H1 (cell line): ENCODE measurements around the gene SPATS2. TPM values are rescaled to one million over a fixed set of nuclear protein-coding genes. Genes with fewer than 3 reads are reported as not detected.

ENCODE experiments used
- CTCF ChIA-PET: fragments of 300-600 bp; sonication (Branson Sonifier 250); formaldehyde crosslinking; loops from one replicate; lab custom pipeline; 2021; ENCODE audit not compliant: partially characterized antibody; lab: Charles Lee
- POLR2A ChIA-PET: fragments of 300-600 bp; sonication (Branson Sonifier 250); formaldehyde crosslinking; loops from one replicate; lab custom pipeline; 2021; ENCODE audit warnings: inconsistent platforms; ENCODE audit not compliant: partially characterized antibody; lab: Charles Lee
- DNase-seq, 2 experiments: peaks; one replicate each; pipeline versions ENCODE4 v3.0.0 to v3.0.0-alpha.2; 2010 to 2022; ENCODE audit warnings: low spot score in 2 of 2, low read depth in 1 of 2, mixed read lengths in 1 of 2
- FAIRE-seq: peaks from 2 replicates; lab custom pipeline; 2011; peaks lifted over from hg19 to GRCh38; lab: Jason Lieb, UNC
- H2AFZ ChIP-seq: 2 replicates; pipeline ENCODE4 v1.8.1; 2012; ENCODE audit warnings: low read length, inconsistent platforms
- H2AK5ac ChIP-seq: 2 replicates; pipeline ENCODE4 v1.6.1; 2013; ENCODE audit warnings: low read depth, low read length
- H2BK120ac ChIP-seq: replicated peaks from 2 replicates; pipeline ENCODE3; 2013; ENCODE audit warnings: low read depth, low read length, inconsistent platforms
- H2BK12ac ChIP-seq: 2 replicates; pipeline ENCODE4 v1.6.1; 2013; ENCODE audit warnings: low read depth, low read length
- H2BK15ac ChIP-seq: 2 replicates; pipeline ENCODE4 v1.6.1; 2013; ENCODE audit warnings: low read length
- H2BK20ac ChIP-seq: 2 replicates; pipeline ENCODE4 v1.6.1; 2013; ENCODE audit warnings: low read length
- H2BK5ac ChIP-seq: 2 replicates; pipeline ENCODE4 v1.6.1; 2013; ENCODE audit warnings: low read depth, low read length
- H3K14ac ChIP-seq: 2 replicates; pipeline ENCODE4 v1.6.1; 2013; ENCODE audit warnings: inconsistent platforms; ENCODE audit not compliant: insufficient read length
- H3K18ac ChIP-seq: 2 replicates; pipeline ENCODE4 v1.6.1; 2013; ENCODE audit warnings: low read length; ENCODE audit errors: extremely low read depth
- H3K23ac ChIP-seq: 2 replicates; pipeline ENCODE4 v1.6.1; 2013; ENCODE audit warnings: inconsistent platforms; ENCODE audit not compliant: insufficient read length
- H3K23me2 ChIP-seq: 2 replicates; pipeline ENCODE4 v1.6.1; 2013; ENCODE audit warnings: low read depth, low read length
- H3K27ac ChIP-seq: 2 replicates; pipeline ENCODE4 v1.6.1; 2011; ENCODE audit warnings: low read depth, low read length, inconsistent platforms
- H3K27me3 ChIP-seq, 4 experiments: replicated peaks in 1 of 4; 1 replicate in 1 of 4; 2 replicates in 3 of 4; pipeline versions ENCODE4 v1.6.1 to v1.8.1; 2011 to 2013; ENCODE audit warnings: low read length in 3 of 4, mild to moderate bottlenecking in 3 of 4, inconsistent platforms in 2 of 4, mixed read lengths in 2 of 4, moderate library complexity in 1 of 4; ENCODE audit not compliant: control insufficient read depth in 3 of 4, insufficient read depth in 3 of 4; ENCODE audit errors: extremely low read depth in 1 of 4
- H3K36me3 ChIP-seq, 4 experiments: 2 replicates each; pipeline versions ENCODE4 v1.6.1 to v1.8.1; 2011 to 2013; ENCODE audit warnings: mild to moderate bottlenecking in 4 of 4, low read length in 3 of 4, moderate library complexity in 2 of 4, control low read depth in 1 of 4, inconsistent platforms in 1 of 4; ENCODE audit not compliant: insufficient read depth in 4 of 4, control insufficient read depth in 2 of 4
- H3K4ac ChIP-seq: replicated peaks from 2 replicates; pipeline ENCODE3; 2013; ENCODE audit warnings: low read length, low read depth, mixed read lengths, inconsistent platforms; ENCODE audit not compliant: insufficient read length
- H3K4me1 ChIP-seq, 4 experiments: replicated peaks in 1 of 4; 1 replicate in 1 of 4; 2 replicates in 3 of 4; pipeline versions ENCODE4 v1.6.1 to v1.8.1; 2011 to 2013; ENCODE audit warnings: low read length in 3 of 4, inconsistent platforms in 2 of 4, mixed read lengths in 1 of 4; ENCODE audit not compliant: insufficient read depth in 4 of 4, control insufficient read depth in 3 of 4
- H3K4me2 ChIP-seq, 2 experiments: 2 replicates each; pipeline versions ENCODE4 v1.6.1 to v1.8.1; 2011 to 2013; ENCODE audit warnings: low read depth in 2 of 2, low read length in 2 of 2, control low read depth in 1 of 2, inconsistent platforms in 1 of 2, mild to moderate bottlenecking in 1 of 2; ENCODE audit not compliant: insufficient read depth in 1 of 2
- H3K4me3 ChIP-seq, 4 experiments: fragments of 200-600, 300-600 bp in 1 of 4; sonication (generic), shearing (Covaris generic), sonication (Bioruptor Twin) in 1 of 4; 2 replicates each; pipeline versions ENCODE4 v1.5.1 to v1.8.1; 2011 to 2016; ENCODE audit warnings: low read length in 4 of 4, low read depth in 3 of 4, control low read depth in 2 of 4, inconsistent platforms in 2 of 4, mild to moderate bottlenecking in 2 of 4, mixed read lengths in 1 of 4, moderate library complexity in 1 of 4; ENCODE audit not compliant: insufficient read depth in 2 of 4; ENCODE audit errors: extremely low read depth in 1 of 4
- H3K56ac ChIP-seq: replicated peaks from 2 replicates; pipeline ENCODE3; 2013; ENCODE audit warnings: low read depth, mild to moderate bottlenecking, mixed read lengths, low read length, inconsistent platforms; ENCODE audit not compliant: insufficient read length
- H3K79me1 ChIP-seq: 2 replicates; pipeline ENCODE4 v1.6.1; 2013; ENCODE audit warnings: low read depth, low read length, control low read depth
- H3K79me2 ChIP-seq, 2 experiments: 2 replicates each; pipeline versions ENCODE4 v1.6.1 to v1.8.1; 2012 to 2013; ENCODE audit warnings: low read length in 2 of 2, mild to moderate bottlenecking in 2 of 2, inconsistent platforms in 1 of 2; ENCODE audit not compliant: insufficient read depth in 2 of 2, control insufficient read depth in 1 of 2
- H3K9ac ChIP-seq, 4 experiments: replicated peaks in 1 of 4; 1 replicate in 1 of 4; 2 replicates in 3 of 4; pipeline versions ENCODE4 v1.6.1 to v1.8.1; 2011 to 2013; ENCODE audit warnings: low read depth in 3 of 4, low read length in 3 of 4, control low read depth in 2 of 4, mild to moderate bottlenecking in 2 of 4, moderate library complexity in 2 of 4, inconsistent platforms in 1 of 4; ENCODE audit errors: extremely low read depth in 1 of 4
- H3K9me3 ChIP-seq, 2 experiments: 2 replicates each; pipeline versions ENCODE4 v1.6.1 to v1.8.1; 2012 to 2013; ENCODE audit warnings: mild to moderate bottlenecking in 2 of 2, moderate library complexity in 2 of 2, control low read depth in 1 of 2, inconsistent platforms in 1 of 2, low read depth in 1 of 2, low read length in 1 of 2, mixed read lengths in 1 of 2; ENCODE audit not compliant: insufficient read depth in 2 of 2
- H4K20me1 ChIP-seq, 2 experiments: replicated peaks in 1 of 2; 2 replicates each; pipeline versions ENCODE3 to v1.8.1; 2011 to 2013; ENCODE audit warnings: inconsistent platforms in 2 of 2, low read length in 2 of 2, mild to moderate bottlenecking in 1 of 2; ENCODE audit not compliant: insufficient read depth in 2 of 2, control insufficient read depth in 1 of 2
- H4K5ac ChIP-seq: 2 replicates; pipeline ENCODE4 v1.6.1; 2013; ENCODE audit warnings: low read length, low read depth, mixed read lengths, inconsistent platforms; ENCODE audit not compliant: insufficient read length
- H4K8ac ChIP-seq: 2 replicates; pipeline ENCODE4 v1.8.0; 2013; ENCODE audit warnings: mild to moderate bottlenecking, moderate library complexity, low read length, inconsistent platforms; ENCODE audit not compliant: insufficient read depth; ENCODE audit errors: extremely low read depth
- H4K91ac ChIP-seq: replicated peaks from 2 replicates; pipeline ENCODE3; 2013; ENCODE audit warnings: low read length, mixed read lengths, inconsistent platforms; ENCODE audit not compliant: insufficient read length
- ASH2L ChIP-seq: fragments of 200-600, 300-600 bp; sonication (generic); IDR thresholded peaks from one replicate; pipeline ENCODE4 v1.7.1; 2017; ENCODE audit warnings: low read length
- BACH1 ChIP-seq: IDR thresholded peaks from 2 replicates; pipeline ENCODE4 v1.6.1; 2012; ENCODE audit warnings: low read length, improper control_type of control experiment
- CEBPB ChIP-seq: IDR thresholded peaks from 2 replicates; pipeline ENCODE4 v1.6.1; 2012; ENCODE audit warnings: low read depth, low read length
- CHD2 ChIP-seq: IDR thresholded peaks from 2 replicates; pipeline ENCODE4 v1.6.1; 2012; ENCODE audit warnings: low read length, improper control_type of control experiment
- CREB1 ChIP-seq: IDR thresholded peaks from 2 replicates; pipeline ENCODE4 v1.6.1; 2012; ENCODE audit warnings: inconsistent platforms
- EGR1 ChIP-seq: IDR thresholded peaks from 2 replicates; pipeline ENCODE4 v1.6.1; 2011; ENCODE audit warnings: low read depth, low read length, borderline replicate concordance
- EP300 ChIP-seq, 2 experiments: IDR thresholded peaks; 1 replicate in 1 of 2; 2 replicates in 1 of 2; pipeline ENCODE4 v1.6.1; 2011 to 2012; ENCODE audit warnings: low read depth in 2 of 2, low read length in 2 of 2, mild to moderate bottlenecking in 2 of 2, borderline replicate concordance in 1 of 2, inconsistent platforms in 1 of 2, moderate library complexity in 1 of 2
- RAD21 ChIP-seq, 2 experiments: IDR thresholded peaks in 1 of 2; conservative IDR thresholded peaks in 1 of 2; 2 replicates each; pipeline ENCODE4 v1.6.1; 2011; ENCODE audit warnings: low read depth in 2 of 2, low read length in 2 of 2, improper control_type of control experiment in 1 of 2, inconsistent platforms in 1 of 2, mild to moderate bottlenecking in 1 of 2, moderate library complexity in 1 of 2
- SAP30 ChIP-seq: fragments of 300-600 bp; sonication (generic); IDR thresholded peaks from 2 replicates; pipeline ENCODE4 v1.7.1; 2012; ENCODE audit warnings: low read length, moderate library complexity, mild to moderate bottlenecking, inconsistent platforms; ENCODE audit not compliant: insufficient read depth, insufficient replicate concordance
- TAF7 ChIP-seq: optimal IDR thresholded peaks from 2 replicates; pipeline ENCODE3; 2011; ENCODE audit warnings: low read depth, mild to moderate bottlenecking, inconsistent platforms, low read length, moderate library complexity, borderline replicate concordance
- TBP ChIP-seq: IDR thresholded peaks from 2 replicates; pipeline ENCODE4 v1.6.1; 2011; ENCODE audit warnings: low read depth, low read length, improper control_type of control experiment
- WGBS, 2 experiments: shearing (Covaris generic) in 1 of 2; methylation state at CpG; one replicate each; pipeline versions ENCODE4 v1.1.6 to v1.1.7; 2013 to 2015; ENCODE audit warnings: low lambda C conversion rate in 2 of 2, mixed read lengths in 2 of 2, inconsistent platforms in 1 of 2, low coverage in 1 of 2, missing lambda C conversion rate in 1 of 2; ENCODE audit not compliant: insufficient replicate concordance in 2 of 2, insufficient coverage in 1 of 2, insufficient read length in 1 of 2; ENCODE audit errors: extremely low coverage in 1 of 2, missing lambda C conversion rate in 1 of 2; 5-methylcytosine and 5-hydroxymethylcytosine counted together
- polyA plus RNA-seq, 7 experiments: library from polyadenylated mRNA; depleted of rRNA in 3 of 7; stranded (reverse) in 5 of 7; unstranded in 2 of 7; fragments of >200 nt in 5 of 7; fragments of 200-250 nt in 2 of 7; gene quantifications; 1 replicate in 5 of 7; 2 replicates in 1 of 7; 4 replicates in 1 of 7; pipeline versions ENCODE4 v1.2.1 to v1.2.3, GENCODE V29; 2011 to 2013; ENCODE audit warnings: missing spikeins in 2 of 7, mixed read lengths in 2 of 7
- total RNA-seq: library from RNA; stranded (reverse); fragmentation: NEBNext Ultra II Directional; extraction: Animal tissue kit (Norgen Biotek cat#: 25700); gene quantifications from 2 replicates; pipeline ENCODE4 v1.2.1, GENCODE V29; 2021

SPATS2 gene
- total and polyA plus RNA-seq, 2 of the 8 experiments (the other 6 are each of a cell fraction or from before 2014, with no cell fraction given): 19.2 to 24.5 TPM

- Histone ChIP-seq H2BK5ac (no peak overlapping the region), H3K9ac (no peak overlapping the region), H4K8ac (no peak overlapping the region), H3K36me3 (no peaks in the 10 kb centered on the region), H3K79me2 (peaks cover 0 to 4% of the 10 kb centered on the region in 2 experiments; a peak in 2 of 4 replicates), H2AK5ac (no peak overlapping the region), H3K23me2 (peaks cover 2% of the 10 kb centered on the region; the same call in 1 of the 2 replicates), H3K23ac (no peak overlapping the region), H4K5ac (no peak overlapping the region), H3K14ac (no peak overlapping the region), H2BK20ac (no peak overlapping the region), H3K27ac (no peak overlapping the region), H4K91ac (no peak overlapping the region), H3K4me2 (peak overlapping the region; percentile 45 to 73; a peak in 3 of 4 replicates), H3K79me1 (no peaks in the 10 kb centered on the region; the same call in none of the 2 replicates), H3K18ac (no peak overlapping the region), H3K4ac (no peak overlapping the region), H3K4me1 (peaks cover 0 to 4% (median 2%) of the 10 kb centered on the region in 4 experiments; a peak in 3 of 7 replicates), H2BK120ac (no peak overlapping the region), H2BK12ac (no peak overlapping the region), H4K20me1 (peaks cover 0 to 3% of the 10 kb centered on the region in 2 experiments), H3K27me3 (peaks cover 0 to 2% (median 0%) of the 10 kb centered on the region in 4 experiments; a peak in 1 of 7 replicates), H2BK15ac (no peak overlapping the region), H3K9me3 (no peaks in the 10 kb centered on the region), H3K4me3 (peak overlapping the region in 1 of 4 experiments; percentile 32; a peak in 1 of 8 replicates), H3K56ac (no peak overlapping the region), H2AFZ (no peak overlapping the region)
- POLR2A ChIA-PET: interaction anchor here (0.7 to 1.8 kb wide), 6 partner anchors 9 to 94 kb away, joined by 3 to 8 read pairs (median 3); partner anchors contain the start of genes PRPH and SPATS2
- 18% methylated on average over 18 of the region's 18 CpGs; no CpG with 5 or more reads in 1 of the 2 experiments for whole genome bisulfite sequencing, 2 experiments
- DNase-seq (peak; percentile 58 to 90), FAIRE-seq (no peak)
- CTCF ChIA-PET: interaction anchor here (0.6 to 2.6 kb wide), 22 partner anchors 8 to 165 kb away, joined by 3 to 15 read pairs (median 4); partner anchors contain the start of gene SPATS2
- peak; percentile 18 for TF ChIP-seq TAF7
- TF ChIP-seq TBP: peak; percentile 42; the same call in 1 of the 2 replicates
- TF ChIP-seq SAP30: no peak
- 0 out of 3 replicates have a peak, but pooled peaks of 1 of the 2 experiments have one; percentile 58 for TF ChIP-seq EP300 (IDR thresholded peaks at IDR 0.05; ENCODE audit: borderline replicate concordance in 1 of 2, low read depth in 2 of 2, low read length in 2 of 2)
- peak; percentile 34 for TF ChIP-seq ASH2L
- TF ChIP-seq CEBPB: peak; percentile 28; the same call in 1 of the 2 replicates
- peak; percentile 49 for TF ChIP-seq CREB1
- peak; percentile 68 for TF ChIP-seq BACH1
- no peak for TF ChIP-seq EGR1
- peak; percentile 41 to 54; a peak in 3 of 4 replicates for TF ChIP-seq RAD21 (IDR thresholded peaks at IDR 0.05 in 1 of 2, conservative IDR thresholded peaks at IDR 0.05 in 1 of 2; ENCODE audit: low read depth in 2 of 2, low read length in 2 of 2)
- TF ChIP-seq CHD2: peak; percentile 83
Observed at GRCh38 chr12:49388682-49389386, 21.6 kb downstream of the SPATS2 start.
